Neural progenitor cell (in vitro differentiated cells): ENCODE data around the gene CARD19. TPM values are rescaled to one million over a fixed set of nuclear protein-coding genes. Genes with fewer than 3 reads are reported as not detected.

Source experiments
- DNase-seq: peaks from one replicate; pipeline ENCODE4 v3.0.0-alpha.2; 2016; ENCODE audit warnings: low spot score
- H2AFZ ChIP-seq: fragments of 200-600 bp; sonication (generic); replicated peaks from 2 replicates; pipeline ENCODE4 v1.6.1; 2016; ENCODE audit warnings: antibody characterized with exemption
- H3F3A ChIP-seq: fragments of 200-600 bp; sonication (generic); 2 replicates; pipeline ENCODE4 v1.6.1; 2016; ENCODE audit warnings: antibody characterized with exemption, low read depth
- H3K27ac ChIP-seq: fragments of 200-600 bp; sonication (generic); 2 replicates; pipeline ENCODE4 v1.5.1; 2016; ENCODE audit warnings: mild to moderate bottlenecking
- H3K27me3 ChIP-seq: fragments of 200-600 bp; sonication (generic); 2 replicates; pipeline ENCODE4 v1.6.1; 2016; ENCODE audit warnings: mild to moderate bottlenecking, moderate library complexity
- H3K36me3 ChIP-seq: fragments of 200-600 bp; sonication (generic); 2 replicates; pipeline ENCODE4 v1.5.1; 2016
- H3K4me1 ChIP-seq: fragments of 200-600 bp; sonication (generic); 2 replicates; pipeline ENCODE4 v1.6.1; 2016; ENCODE audit warnings: mixed run types
- H3K4me2 ChIP-seq: fragments of 200-600 bp; sonication (generic); 2 replicates; pipeline ENCODE4 v1.6.1; 2016
- H3K4me3 ChIP-seq: fragments of 200-600 bp; sonication (generic); 2 replicates; pipeline ENCODE4 v1.5.1; 2016
- H3K79me2 ChIP-seq: fragments of 200-600 bp; sonication (generic); 2 replicates; pipeline ENCODE4 v1.6.1; 2016; ENCODE audit warnings: low read depth
- H3K9ac ChIP-seq: fragments of 200-600 bp; sonication (generic); 2 replicates; pipeline ENCODE4 v1.6.1; 2016
- H3K9me3 ChIP-seq: fragments of 200-600 bp; sonication (generic); 2 replicates; pipeline ENCODE4 v1.5.1; 2016; ENCODE audit warnings: low read depth
- H4K20me1 ChIP-seq: fragments of 200-600 bp; sonication (generic); 2 replicates; pipeline ENCODE4 v1.6.1; 2016; ENCODE audit warnings: low read depth
- H3K27ac Mint-ChIP-seq: 3 replicates; pipeline ENCODE4 v1.8.0; 2021; ENCODE audit warnings: mixed read lengths
- H3K27me3 Mint-ChIP-seq: 2 replicates; pipeline ENCODE4 v1.8.0; 2022; ENCODE audit warnings: low read depth, mild to moderate bottlenecking, inconsistent platforms, moderate library complexity, mixed read lengths; ENCODE audit not compliant: insufficient read depth
- H3K36me3 Mint-ChIP-seq: 3 replicates; pipeline ENCODE4 v1.8.0; 2021; ENCODE audit warnings: mixed read lengths
- H3K4me1 Mint-ChIP-seq: 3 replicates; pipeline ENCODE4 v1.8.0; 2021; ENCODE audit warnings: mixed read lengths
- H3K4me3 Mint-ChIP-seq: 3 replicates; pipeline ENCODE4 v1.8.0; 2021; ENCODE audit warnings: mild to moderate bottlenecking, moderate library complexity, mixed read lengths
- H3K9me3 Mint-ChIP-seq: 3 replicates; pipeline ENCODE4 v1.8.0; 2020; ENCODE audit warnings: mixed read lengths
- CTCF ChIP-seq: fragments of 200-600 bp; sonication (generic); IDR thresholded peaks from 2 replicates; pipeline ENCODE4 v1.5.1; 2017; ENCODE audit warnings: antibody characterized with exemption, mild to moderate bottlenecking
- EZH2 ChIP-seq: fragments of 200-600 bp; sonication (generic); IDR thresholded peaks from 2 replicates; pipeline ENCODE4 v1.6.1; 2017; ENCODE audit warnings: antibody characterized with exemption, mild to moderate bottlenecking, moderate library complexity
- EZH2phosphoT487 ChIP-seq: fragments of 200-600 bp; sonication (generic); IDR thresholded peaks from 2 replicates; pipeline ENCODE4 v1.6.1; 2017; ENCODE audit warnings: antibody characterized with exemption
- total RNA-seq: library from RNA; depleted of rRNA; stranded (reverse); fragments of >200 nt; gene quantifications from 2 replicates; pipeline ENCODE4 v1.2.3, GENCODE V29; 2015; ENCODE audit warnings: low replicate concordance

The CARD19 gene
- total RNA-seq, 1 donor from 2014 or later = 12.3 TPM

GRCh38 chr9:93155716-93156474, 59.9 kb downstream of the CARD19 start:
- no peaks in the 10 kb centered on the region for H3F3A ChIP-seq
- peaks cover 5% of the 10 kb centered on the region for H3K27me3 Mint-ChIP-seq
- no peaks in the 10 kb centered on the region for H3K36me3 Mint-ChIP-seq
- no peaks in the 10 kb centered on the region for H3K4me1 ChIP-seq
- H3K27ac Mint-ChIP-seq = peak overlapping the region; percentile 3
- no peaks in the 10 kb centered on the region for H3K79me2 ChIP-seq
- no peak overlapping the region for H2AFZ ChIP-seq
- H4K20me1 ChIP-seq = no peaks in the 10 kb centered on the region
- H3K36me3 ChIP-seq = no peaks in the 10 kb centered on the region
- no peak overlapping the region for H3K9ac ChIP-seq
- H3K9me3 Mint-ChIP-seq = no peaks in the 10 kb centered on the region
- H3K27me3 ChIP-seq = no peaks in the 10 kb centered on the region
- no peak overlapping the region for H3K27ac ChIP-seq
- peaks cover 13% of the 10 kb centered on the region for H3K4me1 Mint-ChIP-seq
- H3K4me3 ChIP-seq = no peak overlapping the region
- TF ChIP-seq CTCF (no peak), EZH2 (no peak), EZH2phosphoT487 (no peak)
- no peak overlapping the region for H3K4me3 Mint-ChIP-seq
- no peak overlapping the region for H3K4me2 ChIP-seq
- no peaks in the 10 kb centered on the region for H3K9me3 ChIP-seq
- no peak for DNase-seq

- Histone ChIP-seq H3K4me1 (no peaks in the 10 kb centered on the region), H3K9ac (no peak overlapping the region), H4K20me1 (no peaks in the 10 kb centered on the region), H2AFZ (no peak overlapping the region), H3K79me2 (no peaks in the 10 kb centered on the region), H3K4me3 (no peak overlapping the region), H3K4me2 (no peak overlapping the region), H3K9me3 (no peaks in the 10 kb centered on the region), H3K27me3 (no peaks in the 10 kb centered on the region), H3K36me3 (no peaks in the 10 kb centered on the region), H3K27ac (no peak overlapping the region), H3F3A (no peaks in the 10 kb centered on the region)
- Mint-ChIP-seq H3K36me3 (no peaks in the 10 kb centered on the region), H3K27ac (no peak overlapping the region), H3K9me3 (no peaks in the 10 kb centered on the region), H3K27me3 (peaks cover 5% of the 10 kb centered on the region), H3K4me3 (no peak overlapping the region), H3K4me1 (peaks cover 13% of the 10 kb centered on the region)
- no peak for TF ChIP-seq EZH2
- no peak for DNase-seq
These were observed 60.5 kb downstream of the CARD19 start for GRCh38 chr9:93156475-93157008.

- H3K4me3 Mint-ChIP-seq = peak overlapping the region; percentile 67
- Histone ChIP-seq H3K79me2 (no peaks in the 10 kb centered on the region), H3K4me2 (no peak overlapping the region), H3K9ac (no peak overlapping the region), H3K4me1 (no peaks in the 10 kb centered on the region), H3K9me3 (no peaks in the 10 kb centered on the region), H3K27me3 (no peaks in the 10 kb centered on the region), H3K27ac (no peak overlapping the region), H3F3A (no peaks in the 10 kb centered on the region), H3K4me3 (no peak overlapping the region), H4K20me1 (no peaks in the 10 kb centered on the region), H2AFZ (no peak overlapping the region), H3K36me3 (no peaks in the 10 kb centered on the region)
- no peaks in the 10 kb centered on the region for H3K9me3 Mint-ChIP-seq
- no peaks in the 10 kb centered on the region for H3K36me3 Mint-ChIP-seq
- TF ChIP-seq EZH2 (no peak), CTCF (peak; percentile 99), EZH2phosphoT487 (no peak)
- peaks cover 24% of the 10 kb centered on the region for H3K4me1 Mint-ChIP-seq
- peaks cover 5% of the 10 kb centered on the region for H3K27me3 Mint-ChIP-seq
- peak; percentile 94 for DNase-seq
- no peak overlapping the region for H3K27ac Mint-ChIP-seq
These were observed 63.8 kb downstream of the CARD19 start for GRCh38 chr9:93159601-93160471.
